B cell (primary cell): ENCODE results near the gene APOL5. TPM values are rescaled to one million over a fixed set of nuclear protein-coding genes. Genes with fewer than 3 reads are reported as not detected.

ENCODE experiments used
- ATAC-seq: fragments of 200-7000 bp; cut with Tn5 transposase; one replicate; pipeline ENCODE4 v1.10.0; 2021; ENCODE audit warnings: low read depth, mild to moderate bottlenecking, moderate number of reproducible peaks, moderate library complexity
- CTCF ChIA-PET: fragments of 350-600 bp; sonication (Branson Sonifier 250); formaldehyde crosslinking; loops from one replicate; lab custom pipeline; 2021; ENCODE audit warnings: antibody characterized with exemption, inconsistent platforms; lab: Charles Lee
- POLR2A ChIA-PET: fragments of 350-600 bp; sonication (Branson Sonifier 250); formaldehyde crosslinking; loops from one replicate; lab custom pipeline; 2021; ENCODE audit warnings: antibody characterized with exemption; lab: Charles Lee
- DNase-seq: peaks from one replicate; pipeline ENCODE4 v3.0.0; 2013
- H2AFZ ChIP-seq: 2 replicates; pipeline ENCODE4 v1.6.1; 2012; ENCODE audit warnings: mild to moderate bottlenecking, low read depth, low read length; ENCODE audit not compliant: insufficient read depth, poor library complexity, severe bottlenecking
- H3K27ac ChIP-seq, 2 donors: 1 replicate in 1 of 2; 2 replicates in 1 of 2; pipeline ENCODE4 v1.5.1; 2012 to 2013; ENCODE audit warnings: low read length in 2 of 2, mild to moderate bottlenecking in 2 of 2, moderate library complexity in 1 of 2
- H3K27me3 ChIP-seq, 4 experiments: fragments of 200-600 bp in 1 of 4; sonication (generic) in 1 of 4; replicated peaks in 1 of 4; 1 replicate in 2 of 4; 2 replicates in 2 of 4; pipeline versions ENCODE4 v1.6.1 to v1.7.0; 2013 to 2016; ENCODE audit warnings: low read length in 3 of 4, mild to moderate bottlenecking in 2 of 4, mixed read lengths in 1 of 4, moderate library complexity in 1 of 4; ENCODE audit not compliant: insufficient read depth in 4 of 4, control insufficient read depth in 3 of 4; ENCODE audit errors: control extremely low read depth in 1 of 4
- H3K36me3 ChIP-seq, 2 experiments: replicated peaks in 1 of 2; 1 replicate in 1 of 2; 2 replicates in 1 of 2; pipeline versions ENCODE4 v1.6.1 to v1.7.1; 2013; ENCODE audit warnings: low read length in 1 of 2; ENCODE audit not compliant: insufficient read depth in 2 of 2, control insufficient read depth in 1 of 2; ENCODE audit errors: control extremely low read depth in 1 of 2, extremely low read depth in 1 of 2
- H3K4me1 ChIP-seq, 2 donors: fragments of 200-600 bp in 1 of 2; sonication (generic) in 1 of 2; 1 replicate in 1 of 2; 2 replicates in 1 of 2; pipeline versions ENCODE4 v1.5.1 to v1.6.1; 2013 to 2017; ENCODE audit warnings: low read length in 2 of 2; ENCODE audit not compliant: control insufficient read depth in 2 of 2, insufficient read depth in 2 of 2
- H3K4me2 ChIP-seq: replicated peaks from 2 replicates; pipeline ENCODE3; 2012; ENCODE audit warnings: mild to moderate bottlenecking, low read depth, low read length; ENCODE audit not compliant: poor library complexity, severe bottlenecking
- H3K4me3 ChIP-seq, 5 experiments: fragments of 200-600 bp in 1 of 5; sonication (generic) in 1 of 5; 1 replicate in 3 of 5; 2 replicates in 2 of 5; pipeline versions ENCODE4 v1.5.1 to v1.7.0; 2011 to 2016; ENCODE audit warnings: low read length in 4 of 5, mild to moderate bottlenecking in 4 of 5, low read depth in 2 of 5, control low read depth in 1 of 5, moderate library complexity in 1 of 5; ENCODE audit not compliant: insufficient read depth in 1 of 5; ENCODE audit errors: control extremely low read depth in 1 of 5, extremely low read depth in 1 of 5
- H3K79me2 ChIP-seq: fragments of 200-600 bp; sonication (generic); one replicate; pipeline ENCODE4 v1.6.0; 2016; ENCODE audit warnings: low read length; ENCODE audit not compliant: control insufficient read depth, insufficient read depth
- H3K9ac ChIP-seq: fragments of 200-600 bp; sonication (generic); 2 replicates; pipeline ENCODE4 v1.6.1; 2017; ENCODE audit warnings: mild to moderate bottlenecking, low read length, moderate library complexity
- H3K9me3 ChIP-seq, 3 donors: one replicate each; pipeline versions ENCODE4 v1.6.1 to v1.7.1; 2013; ENCODE audit warnings: low read length in 2 of 3; ENCODE audit not compliant: control insufficient read depth in 2 of 3, insufficient read depth in 1 of 3; ENCODE audit errors: control extremely low read depth in 1 of 3
- H4K20me1 ChIP-seq: 2 replicates; pipeline ENCODE4 v1.6.0; 2012; ENCODE audit warnings: mild to moderate bottlenecking, low read length; ENCODE audit not compliant: insufficient read depth, control insufficient read depth, poor library complexity, severe bottlenecking
- H3K27ac Mint-ChIP-seq: one replicate; pipeline ENCODE4 v1.8.0; 2021; ENCODE audit warnings: mixed read lengths
- H3K27me3 Mint-ChIP-seq: one replicate; pipeline ENCODE4 v1.8.0; 2021; ENCODE audit warnings: mixed read lengths
- H3K4me1 Mint-ChIP-seq: one replicate; pipeline ENCODE4 v1.8.0; 2021; ENCODE audit warnings: mixed read lengths
- H3K4me3 Mint-ChIP-seq: one replicate; pipeline ENCODE4 v1.8.0; 2021; ENCODE audit warnings: mixed read lengths
- H3K9me3 Mint-ChIP-seq: one replicate; pipeline ENCODE4 v1.8.0; 2022; ENCODE audit warnings: mixed read lengths; ENCODE audit not compliant: insufficient read depth
- CTCF ChIP-seq: fragments of 200-600 bp; IDR thresholded peaks from one replicate; pipeline ENCODE4 v1.8.0; 2022; ENCODE audit warnings: antibody characterized with exemption, mild to moderate bottlenecking
- EZH2 ChIP-seq: IDR thresholded peaks from 2 replicates; pipeline ENCODE4 v1.6.1; 2012; ENCODE audit warnings: borderline replicate concordance, low read depth, mild to moderate bottlenecking, moderate library complexity, low read length; ENCODE audit not compliant: insufficient read depth, poor library complexity, severe bottlenecking
- WGBS: methylation state at CpG from one replicate; pipeline ENCODE4 v1.1.5; 2013; ENCODE audit warnings: missing lambda C conversion rate; ENCODE audit not compliant: insufficient coverage; 5-methylcytosine and 5-hydroxymethylcytosine counted together
- intact Hi-C: fragments of 100-400 bp; cut with micrococcal nuclease; formaldehyde crosslinking; loops from one replicate; pipeline ENCODE4 v1.10.0; 2022
- polyA plus RNA-seq: library from polyadenylated mRNA; depleted of rRNA; stranded (reverse); fragments of >200 nt; gene quantifications from 2 replicates; pipeline ENCODE4 v1.2.3, GENCODE V29; 2012
- total RNA-seq, 2 donors: library from RNA; stranded (reverse); fragments of 120-200 nt in 1 of 2; gene quantifications; 1 replicate in 1 of 2; 2 replicates in 1 of 2; pipeline versions ENCODE4 v1.2.3 to v1.2.4, GENCODE V29; 2013 to 2022

APOL5 gene
- total and polyA plus RNA-seq, 2 donors (not counting 1 experiment from before 2014, with no cell fraction given): not detected

GRCh38 chr22:35731321-35731720 lies 13.6 kb downstream of the APOL5 start:
- CTCF ChIA-PET: no interaction called here
- ATAC-seq (no peak), DNase-seq (no peak)
- H3K4me1 Mint-ChIP-seq: no peaks in the 10 kb centered on the region
- peaks cover 60% of the 10 kb centered on the region for H3K27me3 Mint-ChIP-seq
- Histone ChIP-seq H3K36me3 (no peaks in the 10 kb centered on the region), H3K9ac (no peak overlapping the region), H3K4me1 (no peaks in the 10 kb centered on the region), H3K9me3 (no peaks in the 10 kb centered on the region), H3K4me3 (no peak overlapping the region), H3K27ac (no peak overlapping the region), H2AFZ (no peak overlapping the region), H3K79me2 (no peaks in the 10 kb centered on the region), H3K4me2 (no peak overlapping the region), H4K20me1 (no peaks in the 10 kb centered on the region), H3K27me3 (peaks cover 0 to 27% (median 11%) of the 10 kb centered on the region in 4 experiments)
- no peak overlapping the region for H3K27ac Mint-ChIP-seq
- H3K4me3 Mint-ChIP-seq: no peak overlapping the region
- intact Hi-C loops: no loop called here
- WGBS: 86% methylated on average over 10 of the region's 10 CpGs
- POLR2A ChIA-PET: no interaction called here
- no peak for TF ChIP-seq CTCF
- no peak for TF ChIP-seq EZH2
- no peaks in the 10 kb centered on the region for H3K9me3 Mint-ChIP-seq

GRCh38 chr22:35732116-35732515 lies 14.4 kb downstream of the APOL5 start:
- no peak for ATAC-seq
- WGBS: 95% methylated on average over 9 of the region's 9 CpGs
- DNase-seq: no peak
- no peaks in the 10 kb centered on the region for H3K4me1 ChIP-seq
- no peak overlapping the region for H3K4me2 ChIP-seq
- POLR2A ChIA-PET: no interaction called here
- no peak overlapping the region for H3K9ac ChIP-seq
- H3K27ac ChIP-seq: no peak overlapping the region
- intact Hi-C loops: no loop called here
- TF ChIP-seq EZH2: no peak
- TF ChIP-seq CTCF: no peak
- H3K4me3 ChIP-seq: no peak overlapping the region
- H3K9me3 ChIP-seq: peaks cover 0 to 2% (median 0%) of the 10 kb centered on the region in 3 donors
- peaks cover 0 to 29% (median 15%) of the 10 kb centered on the region in 4 experiments for H3K27me3 ChIP-seq
- H2AFZ ChIP-seq: no peak overlapping the region
- Mint-ChIP-seq H3K4me1 (no peaks in the 10 kb centered on the region), H3K4me3 (no peak overlapping the region), H3K27ac (no peak overlapping the region), H3K27me3 (peaks cover 59% of the 10 kb centered on the region), H3K9me3 (no peaks in the 10 kb centered on the region)
- CTCF ChIA-PET: no interaction called here
- H4K20me1 ChIP-seq: no peaks in the 10 kb centered on the region
- no peaks in the 10 kb centered on the region for H3K36me3 ChIP-seq
- H3K79me2 ChIP-seq: no peaks in the 10 kb centered on the region
